IMR-90 (cell line): ENCODE results near the gene DPEP1.

Source experiments
- BHLHE40 ChIP-seq: fragments of 150-350 bp; IDR thresholded peaks from 2 replicates; pipeline ENCODE4 v1.6.1; 2016; ENCODE audit warnings: mild to moderate bottlenecking, low read depth, low read length
- MXI1 ChIP-seq: IDR thresholded peaks from 2 replicates; pipeline ENCODE4 v1.6.1; 2012; ENCODE audit warnings: low read depth, mild to moderate bottlenecking, low read length, moderate library complexity, borderline replicate concordance
- SMC3 ChIP-seq: fragments of 150-350 bp; IDR thresholded peaks from 2 replicates; pipeline ENCODE4 v1.6.1; 2016; ENCODE audit warnings: low read depth, mild to moderate bottlenecking, antibody characterized with exemption, low read length, moderate library complexity
- USF2 ChIP-seq: fragments of 150-350 bp; IDR thresholded peaks from 2 replicates; pipeline ENCODE4 v1.6.1; 2017; ENCODE audit warnings: mild to moderate bottlenecking, antibody characterized with exemption, low read length, low read depth
- TF ChIP-seq, protein P1 (sequence below): fragments of 150-350 bp; IDR thresholded peaks from 2 replicates; pipeline ENCODE4 v1.6.1; 2016; ENCODE audit warnings: low read depth, mild to moderate bottlenecking, low read length, moderate library complexity, borderline replicate concordance
- TF ChIP-seq, protein P2 (sequence below): conservative IDR thresholded peaks from 2 replicates; pipeline ENCODE4 v1.5.1; 2012; ENCODE audit warnings: mild to moderate bottlenecking, low read depth, low read length, improper control_type of control experiment

DNA sequence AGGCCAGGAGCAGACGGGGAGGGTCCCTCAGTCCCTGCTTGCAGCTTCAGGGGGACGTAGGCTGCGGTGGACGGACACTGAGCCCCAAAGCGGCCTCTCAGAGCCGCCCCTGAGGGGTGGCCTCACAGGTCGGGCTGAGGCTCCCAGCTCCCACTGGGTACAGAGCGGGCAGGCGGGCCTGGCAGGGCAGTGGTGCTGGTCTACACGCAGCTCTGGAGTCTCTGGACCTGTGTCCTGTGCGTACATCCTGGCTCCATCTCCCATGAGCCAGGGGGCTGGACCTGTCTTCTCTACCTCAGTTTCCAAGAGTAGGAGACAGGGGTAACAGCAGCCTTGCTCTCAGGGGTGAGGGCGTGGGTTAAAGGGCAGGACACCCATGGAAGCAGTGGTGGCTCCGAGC is 1.7 kb downstream of the DPEP1 start:
- TF ChIP-seq MXI1 (no peak), USF2 (no peak), SMC3 (no peak), BHLHE40 (no peak)
- TF ChIP-seq, protein P1, sequence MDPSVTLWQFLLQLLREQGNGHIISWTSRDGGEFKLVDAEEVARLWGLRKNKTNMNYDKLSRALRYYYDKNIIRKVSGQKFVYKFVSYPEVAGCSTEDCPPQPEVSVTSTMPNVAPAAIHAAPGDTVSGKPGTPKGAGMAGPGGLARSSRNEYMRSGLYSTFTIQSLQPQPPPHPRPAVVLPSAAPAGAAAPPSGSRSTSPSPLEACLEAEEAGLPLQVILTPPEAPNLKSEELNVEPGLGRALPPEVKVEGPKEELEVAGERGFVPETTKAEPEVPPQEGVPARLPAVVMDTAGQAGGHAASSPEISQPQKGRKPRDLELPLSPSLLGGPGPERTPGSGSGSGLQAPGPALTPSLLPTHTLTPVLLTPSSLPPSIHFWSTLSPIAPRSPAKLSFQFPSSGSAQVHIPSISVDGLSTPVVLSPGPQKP = no peak
- TF ChIP-seq, protein P2, sequence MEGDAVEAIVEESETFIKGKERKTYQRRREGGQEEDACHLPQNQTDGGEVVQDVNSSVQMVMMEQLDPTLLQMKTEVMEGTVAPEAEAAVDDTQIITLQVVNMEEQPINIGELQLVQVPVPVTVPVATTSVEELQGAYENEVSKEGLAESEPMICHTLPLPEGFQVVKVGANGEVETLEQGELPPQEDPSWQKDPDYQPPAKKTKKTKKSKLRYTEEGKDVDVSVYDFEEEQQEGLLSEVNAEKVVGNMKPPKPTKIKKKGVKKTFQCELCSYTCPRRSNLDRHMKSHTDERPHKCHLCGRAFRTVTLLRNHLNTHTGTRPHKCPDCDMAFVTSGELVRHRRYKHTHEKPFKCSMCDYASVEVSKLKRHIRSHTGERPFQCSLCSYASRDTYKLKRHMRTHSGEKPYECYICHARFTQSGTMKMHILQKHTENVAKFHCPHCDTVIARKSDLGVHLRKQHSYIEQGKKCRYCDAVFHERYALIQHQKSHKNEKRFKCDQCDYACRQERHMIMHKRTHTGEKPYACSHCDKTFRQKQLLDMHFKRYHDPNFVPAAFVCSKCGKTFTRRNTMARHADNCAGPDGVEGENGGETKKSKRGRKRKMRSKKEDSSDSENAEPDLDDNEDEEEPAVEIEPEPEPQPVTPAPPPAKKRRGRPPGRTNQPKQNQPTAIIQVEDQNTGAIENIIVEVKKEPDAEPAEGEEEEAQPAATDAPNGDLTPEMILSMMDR = no peak
